Femur (tissue), 1 donor: Measurements from ENCODE around the gene CD24.

ENCODE experiments used
- DNase-seq: peaks from one replicate; pipeline ENCODE4 v3.0.0-alpha.2; 2017

Gene CD24

GRCh38 chr6:106967936-106968555 is 6.5 kb downstream of the CD24 start:
- DNase-seq, result no peak

GRCh38 chr6:106966671-106967640 is 7.6 kb downstream of the CD24 start:
- no peak for DNase-seq

GRCh38 chr6:106966229-106966628 is 8.3 kb downstream of the CD24 start:
- DNase-seq, result no peak

- no peak for DNase-seq
Observed at GRCh38 chr6:106964954-106965353, 9.6 kb downstream of the CD24 start.

- DNase-seq, result no peak
Observed at GRCh38 chr6:106964099-106964498, 10.4 kb downstream of the CD24 start.

- no peak for DNase-seq
Observed at GRCh38 chr6:106963544-106963943, 11.0 kb downstream of the CD24 start.

- no peak for DNase-seq
Observed at GRCh38 chr6:106961801-106962200, 12.7 kb downstream of the CD24 start.

GRCh38 chr6:106961136-106961535 is 13.4 kb downstream of the CD24 start:
- DNase-seq, result no peak

- no peak for DNase-seq
Observed at GRCh38 chr6:106959985-106960384, 14.5 kb downstream of the CD24 start.

GRCh38 chr6:106939848-106940247 is 34.7 kb downstream of the CD24 start:
- DNase-seq, result no peak

- DNase-seq, result no peak
Observed at GRCh38 chr6:106939208-106939607, 35.3 kb downstream of the CD24 start.

GRCh38 chr6:106927531-106928398 is 46.8 kb downstream of the CD24 start:
- peak; percentile 58 for DNase-seq

GRCh38 chr6:106925948-106926347 is 48.6 kb downstream of the CD24 start:
- no peak for DNase-seq

GRCh38 chr6:106924694-106925523 is 49.6 kb downstream of the CD24 start:
- no peak for DNase-seq

- DNase-seq, result no peak
Observed at GRCh38 chr6:106922626-106923025, 51.9 kb downstream of the CD24 start.
